ENCODE measurements around the gene NLRP2B.

GRCh38 chrX:57655065-57655464 is 25.0 kb downstream of the NLRP2B start:
- TF ChIP-seq CTCF (IDR thresholded peaks at IDR 0.05) (no peak), EP300 (IDR thresholded peaks at IDR 0.05) (no peak), POLR2A (IDR thresholded peaks at IDR 0.05) (no peak), POLR2AphosphoS5 (IDR thresholded peaks at IDR 0.05) (no peak)
